ENCODE results near the gene IL1B. TPM values are rescaled to one million over a fixed set of nuclear protein-coding genes. Genes with fewer than 3 reads are reported as not detected.

Gene IL1B
- total and polyA plus RNA-seq, 2 of the 8 experiments (the other 6 are each of a cell fraction or from before 2014, with no cell fraction given): not detected

DNA sequence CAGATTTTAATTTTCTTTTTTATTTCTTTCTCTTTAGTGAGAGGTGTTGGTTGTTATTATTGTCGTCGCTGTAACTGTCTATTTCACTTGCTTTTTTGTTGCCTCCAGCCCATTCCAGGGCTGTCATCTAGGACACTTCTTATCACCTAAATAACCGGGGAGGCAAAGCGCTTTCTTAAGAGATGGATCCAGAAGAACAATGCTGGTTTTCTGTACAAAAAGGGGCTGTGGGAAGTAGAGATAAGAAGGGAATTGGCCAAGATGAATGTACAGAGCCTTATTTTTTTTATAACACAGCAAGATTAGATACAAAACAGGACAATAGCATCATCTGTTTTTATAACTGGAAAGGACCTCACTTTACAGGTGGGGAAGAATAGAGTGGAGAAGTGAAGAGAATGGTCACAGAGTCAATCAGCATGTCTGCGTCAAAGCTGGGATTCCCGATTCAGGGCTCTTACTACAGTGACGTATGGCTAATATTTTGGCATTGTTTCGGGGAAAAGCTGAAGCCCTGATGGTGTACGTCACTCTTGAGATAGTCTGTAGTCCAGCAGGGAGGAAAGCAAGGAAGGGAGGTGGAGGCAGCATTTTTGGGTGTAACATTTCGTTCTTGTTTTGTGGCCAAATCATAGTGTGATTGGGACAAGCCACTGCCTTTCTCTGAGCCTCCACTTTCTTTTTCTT lies 23.2 kb downstream of the IL1B start:
- H2AFZ ChIP-seq (ENCODE audit: low read length): 0 out of 2 replicates have a peak overlapping the region, but pooled peaks have one; percentile 2
- POLR2A ChIA-PET (ENCODE audit: partially characterized antibody): no interaction called here
- no peak overlapping the region for H2BK120ac ChIP-seq (replicated peaks; ENCODE audit: low read depth, low read length)
- no peak overlapping the region for H3K23ac ChIP-seq (ENCODE audit: insufficient read length)
- TF ChIP-seq BACH1 (IDR thresholded peaks at IDR 0.05; ENCODE audit: low read length) (no peak), EGR1 (IDR thresholded peaks at IDR 0.05; ENCODE audit: borderline replicate concordance, low read depth, low read length) (no peak), SUZ12 (IDR thresholded peaks at IDR 0.05; ENCODE audit: low read length) (no peak), ZNF274 (IDR thresholded peaks at IDR 0.05; ENCODE audit: borderline replicate concordance, extremely low read depth, low read length) (no peak), MAFK (IDR thresholded peaks at IDR 0.05; ENCODE audit: low read depth, low read length) (no peak), RFX5 (IDR thresholded peaks at IDR 0.05; ENCODE audit: borderline replicate concordance, low read depth, low read length) (no peak), PHF8 (conservative IDR thresholded peaks at IDR 0.05; ENCODE audit: low read depth, low read length) (no peak)
- H2BK15ac ChIP-seq (ENCODE audit: low read length): no peak overlapping the region
- no peak overlapping the region for H3K27ac ChIP-seq (ENCODE audit: low read depth, low read length)
- H3K79me2 ChIP-seq (ENCODE audit: control insufficient read depth in 1 of 2, insufficient read depth in 2 of 2, low read length in 2 of 2): no peaks in the 10 kb centered on the region
- WGBS, 2 experiments (ENCODE audit: extremely low coverage in 1 of 2, insufficient coverage in 1 of 2, insufficient read length in 1 of 2, insufficient replicate concordance in 2 of 2, low coverage in 1 of 2, low lambda C conversion rate in 2 of 2, missing lambda C conversion rate in 1 of 2): 90% methylated on average over 10 of the region's 10 CpGs; no CpG with 5 or more reads in 1 of the 2 experiments
- H3K9me3 ChIP-seq (ENCODE audit: insufficient read depth in 2 of 2, low read depth in 1 of 2, low read length in 1 of 2): no peaks in the 10 kb centered on the region
- H3K9ac ChIP-seq (replicated peaks in 1 of 4; ENCODE audit: extremely low read depth in 1 of 4, low read depth in 3 of 4, low read length in 3 of 4): no peak overlapping the region
- no peaks in the 10 kb centered on the region for H4K20me1 ChIP-seq (replicated peaks in 1 of 2; ENCODE audit: control insufficient read depth in 1 of 2, insufficient read depth in 2 of 2, low read length in 2 of 2)
- FAIRE-seq (no peak), DNase-seq (ENCODE audit: low read depth in 1 of 2, low spot score in 2 of 2) (no peak)
- H3K56ac ChIP-seq (replicated peaks; ENCODE audit: insufficient read length, low read depth, low read length): no peak overlapping the region
- peak overlapping the region; percentile 8 for H4K91ac ChIP-seq (replicated peaks; ENCODE audit: insufficient read length, low read length)
- H2BK20ac ChIP-seq (ENCODE audit: low read length): peak overlapping the region; percentile 28; the same call in 1 of the 2 replicates
- CTCF ChIA-PET (ENCODE audit: partially characterized antibody): interaction anchor here (2.1 to 2.5 kb wide), 2 partner anchors 72 kb away, joined by 8 read pairs; no protein-coding TSS in a partner anchor
- H3K36me3 ChIP-seq (ENCODE audit: control insufficient read depth in 2 of 4, insufficient read depth in 4 of 4, low read length in 3 of 4): no peaks in the 10 kb centered on the region
- no peak overlapping the region for H4K8ac ChIP-seq (ENCODE audit: extremely low read depth, insufficient read depth, low read length)
- H3K14ac ChIP-seq (ENCODE audit: insufficient read length): no peak overlapping the region
- peak overlapping the region; percentile 36; the same call in 1 of the 2 replicates for H3K18ac ChIP-seq (ENCODE audit: extremely low read depth, low read length)
- no peaks in the 10 kb centered on the region for H3K27me3 ChIP-seq (replicated peaks in 1 of 4; ENCODE audit: control insufficient read depth in 3 of 4, extremely low read depth in 1 of 4, insufficient read depth in 3 of 4, low read length in 3 of 4)
- no peak overlapping the region for H3K4me2 ChIP-seq (ENCODE audit: insufficient read depth in 1 of 2, low read depth in 2 of 2, low read length in 2 of 2)
- H2BK12ac ChIP-seq (ENCODE audit: low read depth, low read length): peak overlapping the region; percentile 98
- peak overlapping the region; percentile 79 for H2AK5ac ChIP-seq (ENCODE audit: low read depth, low read length)
- H2BK5ac ChIP-seq (ENCODE audit: low read depth, low read length): peak overlapping the region; percentile 84; the same call in 1 of the 2 replicates
- no peaks in the 10 kb centered on the region for H3K23me2 ChIP-seq (ENCODE audit: low read depth, low read length)
- no peak overlapping the region for H4K5ac ChIP-seq (ENCODE audit: insufficient read length, low read depth, low read length)
- H3K79me1 ChIP-seq (ENCODE audit: low read depth, low read length): no peaks in the 10 kb centered on the region
- H3K4me1 ChIP-seq (replicated peaks in 1 of 4; ENCODE audit: control insufficient read depth in 3 of 4, insufficient read depth in 4 of 4, low read length in 3 of 4): peaks cover 0 to 27% (median 7%) of the 10 kb centered on the region in 4 experiments; a peak in 6 of 7 replicates
- H3K4me3 ChIP-seq (ENCODE audit: extremely low read depth in 1 of 4, insufficient read depth in 2 of 4, low read depth in 3 of 4, low read length in 4 of 4): no peak overlapping the region
- no peak overlapping the region for H3K4ac ChIP-seq (replicated peaks; ENCODE audit: insufficient read length, low read depth, low read length)

Measured in H1 (cell line).